GM12878 (cell line): ENCODE results near the gene CCR5.

ENCODE experiments used
- CHD4 ChIP-seq: fragments of 200-600 bp; sonication (generic); IDR thresholded peaks from 2 replicates; pipeline ENCODE4 v1.6.1; 2016; ENCODE audit warnings: mild to moderate bottlenecking
- CTCF ChIP-seq, 3 experiments: IDR thresholded peaks in 2 of 3; conservative IDR thresholded peaks in 1 of 3; 2 replicates each; pipeline ENCODE4 v1.5.1; 2011; ENCODE audit warnings: low read depth in 3 of 3, low read length in 3 of 3, mild to moderate bottlenecking in 3 of 3, control low read depth in 2 of 3, moderate library complexity in 2 of 3, inconsistent platforms in 1 of 3, mixed read lengths in 1 of 3; ENCODE audit not compliant: control insufficient read depth in 2 of 3, insufficient read depth in 1 of 3; ENCODE audit errors: extremely low read depth in 1 of 3
- NR2F1 ChIP-seq: fragments of 450-650 bp; conservative IDR thresholded peaks from 2 replicates; pipeline ENCODE4 v1.6.1; 2017; ENCODE audit warnings: mild to moderate bottlenecking
- POLR2AphosphoS5 ChIP-seq: IDR thresholded peaks from 2 replicates; pipeline ENCODE4 v1.6.1; 2011; ENCODE audit warnings: mild to moderate bottlenecking, low read length, inconsistent platforms
- RB1 ChIP-seq: fragments of 450-650 bp; formaldehyde crosslinking; IDR thresholded peaks from 2 replicates; pipeline ENCODE4 v1.6.1; 2017; ENCODE audit warnings: mild to moderate bottlenecking, borderline replicate concordance

DNA sequence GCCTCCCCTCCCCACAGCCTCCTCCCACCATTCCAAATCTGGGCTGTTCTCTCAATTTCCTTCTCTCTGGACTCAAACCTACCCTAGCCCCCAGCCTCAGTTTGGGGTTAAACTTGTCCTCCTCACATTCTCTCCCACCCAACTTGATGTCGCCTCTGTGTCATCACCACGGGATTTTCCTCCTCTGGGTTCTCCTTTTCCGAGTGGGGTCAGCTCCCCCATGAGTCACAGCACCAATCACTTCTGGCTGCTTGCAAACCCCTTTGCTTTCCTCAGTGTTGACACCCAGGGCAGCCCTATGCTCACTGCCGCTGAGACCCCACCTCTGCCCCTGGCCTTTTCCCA, 35.7 kb downstream of the CCR5 start:
- TF ChIP-seq CTCF (IDR thresholded peaks at IDR 0.05 in 2 of 3, conservative IDR thresholded peaks at IDR 0.05 in 1 of 3; ENCODE audit: control insufficient read depth in 2 of 3, extremely low read depth in 1 of 3, insufficient read depth in 1 of 3, low read depth in 3 of 3, low read length in 3 of 3), result no peak
- no peak for TF ChIP-seq NR2F1
- TF ChIP-seq POLR2AphosphoS5, result no peak
- no peak for TF ChIP-seq CHD4
- no peak for TF ChIP-seq RB1
